HG03520 (cell line): ENCODE data around the gene KIRREL3.

Experiments used
- ATAC-seq: cut with Tn5 transposase; IDR thresholded peaks from one replicate; pipeline ENCODE4 v1.9.1; 2021; ENCODE audit warnings: mild to moderate bottlenecking, moderate library complexity; ENCODE audit not compliant: unreplicated experiment

The KIRREL3 gene

DNA sequence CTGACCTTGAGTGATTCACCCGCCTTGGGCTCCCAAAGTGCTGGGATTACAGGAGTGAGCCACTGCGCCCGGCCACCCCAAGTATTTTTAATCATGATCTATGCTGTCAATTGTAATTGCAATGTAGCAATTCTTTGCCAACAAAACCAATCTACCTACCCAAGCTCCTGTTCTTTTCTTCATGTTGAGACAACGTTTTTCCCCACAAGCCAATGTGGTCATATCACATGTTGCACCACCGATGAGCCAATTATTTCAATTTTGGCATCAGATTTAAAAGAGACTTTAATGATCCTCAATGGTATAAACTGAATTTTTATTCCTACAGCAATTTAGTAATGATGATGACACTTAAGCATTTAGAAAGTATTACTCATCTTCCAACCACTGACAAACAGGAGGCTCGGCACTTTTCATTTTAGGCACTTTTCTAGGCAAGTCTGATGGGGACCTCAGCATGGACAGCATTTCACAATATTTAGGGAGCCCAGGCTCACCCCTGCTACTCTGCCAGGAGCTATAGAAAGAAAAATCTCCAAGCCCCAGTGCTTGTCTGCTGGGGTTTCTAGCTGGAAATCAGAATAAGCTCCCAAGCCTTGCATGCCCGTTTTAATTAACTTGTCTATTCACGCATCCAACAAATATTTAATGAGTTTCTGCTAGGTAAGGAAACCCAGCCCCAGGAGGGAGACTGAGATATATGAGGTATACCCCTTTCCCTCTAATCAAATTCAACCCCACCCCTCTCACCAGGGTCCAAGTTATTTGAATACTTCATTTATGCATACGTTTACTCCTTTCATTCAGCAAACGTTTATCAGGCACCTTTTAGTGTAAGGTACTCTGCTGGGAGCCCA, 353.6 kb downstream of the KIRREL3 start:
- ATAC-seq = no peak

- ATAC-seq = no peak
Observed at GRCh38 chr11:126645186-126645585, 355.4 kb downstream of the KIRREL3 start.

DNA sequence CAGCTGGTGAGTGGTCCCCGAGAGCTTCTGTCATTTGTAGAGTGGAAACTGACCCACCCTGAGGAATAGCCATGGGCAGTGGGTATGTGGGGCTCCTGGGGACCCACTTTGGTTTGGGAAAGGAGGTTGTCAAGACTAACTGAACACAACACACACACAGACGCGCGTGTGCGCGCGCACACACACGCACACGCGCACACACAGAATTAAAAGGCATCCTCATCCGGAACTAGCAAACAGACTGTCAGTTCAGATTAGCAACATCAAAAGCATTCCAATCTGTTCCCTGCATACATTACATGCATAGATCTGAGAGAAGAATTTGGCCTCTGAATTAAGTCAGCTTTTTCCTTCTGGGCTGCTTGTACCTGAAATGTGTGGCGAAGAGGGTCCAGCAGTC, 360.4 kb downstream of the KIRREL3 start:
- no peak for ATAC-seq

GRCh38 chr11:126639692-126640091, 360.9 kb downstream of the KIRREL3 start:
- ATAC-seq = no peak

DNA sequence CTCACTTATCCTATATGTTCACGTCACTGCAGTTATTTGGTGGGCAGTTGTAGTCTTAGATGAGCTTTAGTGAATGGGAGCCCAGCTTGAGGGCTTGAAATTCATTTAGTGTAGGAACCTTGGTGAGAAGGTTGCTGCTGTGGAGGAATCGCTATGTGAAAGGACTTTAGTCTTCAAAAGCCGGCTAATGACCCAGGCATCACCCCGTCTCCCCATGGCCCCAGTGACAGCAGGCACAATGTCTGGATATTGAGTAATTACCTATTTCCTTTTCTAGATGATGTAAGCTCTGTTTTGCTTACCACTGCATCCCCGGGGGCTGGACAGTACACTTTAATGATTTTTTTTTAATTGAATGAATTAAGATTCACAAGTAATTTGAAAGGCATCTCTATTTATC, 361.9 kb downstream of the KIRREL3 start:
- no peak for ATAC-seq

DNA sequence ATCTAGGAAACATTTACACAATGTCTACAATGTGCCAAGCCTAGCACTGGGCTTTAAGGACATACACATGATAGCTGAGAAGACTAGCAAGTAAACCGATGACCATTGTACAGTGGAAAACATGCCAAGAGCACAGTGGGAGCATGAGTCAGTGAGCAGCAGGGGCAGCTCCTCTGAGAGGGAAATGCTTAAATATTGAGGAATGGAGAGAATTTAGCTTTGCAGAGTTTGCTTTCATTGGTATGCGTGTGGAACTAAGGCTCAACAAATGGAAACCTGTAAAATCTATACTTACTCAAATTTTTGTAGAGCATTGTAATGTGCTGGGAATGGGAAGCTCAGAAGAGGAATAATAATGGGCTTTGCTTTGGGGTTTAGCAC, 362.8 kb downstream of the KIRREL3 start:
- no peak for ATAC-seq

GRCh38 chr11:126636911-126637794, 363.4 kb downstream of the KIRREL3 start:
- no peak for ATAC-seq

- ATAC-seq = no peak
Observed at GRCh38 chr11:126635511-126635910, 365.1 kb downstream of the KIRREL3 start.

DNA sequence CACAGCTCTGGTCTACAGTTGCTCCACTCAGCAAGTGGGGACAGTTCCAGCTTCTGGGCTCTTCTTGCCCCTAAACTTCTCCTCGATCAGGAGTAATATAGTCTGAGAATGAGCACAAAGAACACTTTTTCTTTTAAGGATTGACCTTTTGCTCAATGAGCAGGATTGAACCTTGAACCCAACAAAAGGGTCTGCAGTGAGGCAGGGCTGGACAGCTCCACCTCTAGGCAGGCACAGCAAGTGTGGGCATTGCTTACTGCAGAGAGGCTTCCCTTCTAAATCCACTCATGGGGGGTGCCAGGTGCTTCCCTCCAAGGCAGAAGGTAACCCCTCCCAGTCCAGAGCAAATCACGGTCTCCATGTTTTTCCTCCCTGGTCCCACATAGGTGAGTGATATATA, 365.6 kb downstream of the KIRREL3 start:
- ATAC-seq = no peak

DNA sequence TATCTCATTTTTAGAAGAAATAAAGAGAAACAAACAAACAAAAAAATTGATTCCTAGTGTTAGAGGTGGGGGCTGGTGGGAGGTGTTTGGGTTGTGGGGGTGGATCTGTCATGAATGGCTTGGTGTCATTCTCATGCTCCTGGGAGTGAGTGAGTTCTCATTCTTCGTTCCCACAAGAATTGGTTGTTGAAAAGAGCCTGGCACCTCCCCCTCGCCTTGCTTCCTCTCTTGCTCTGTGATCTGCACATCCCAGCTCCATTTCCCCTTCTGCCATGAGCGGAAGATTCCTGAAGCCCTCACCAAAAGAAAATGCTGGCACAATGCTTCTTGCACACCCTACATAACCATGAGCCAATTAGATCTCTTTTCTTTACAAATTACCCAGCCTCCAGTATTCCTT, 367.2 kb downstream of the KIRREL3 start:
- ATAC-seq = no peak

- no peak for ATAC-seq
Observed at GRCh38 chr11:126630893-126631798, 369.4 kb downstream of the KIRREL3 start.

- no peak for ATAC-seq
Observed at GRCh38 chr11:126630488-126630887, 370.1 kb downstream of the KIRREL3 start.

- ATAC-seq = no peak
Observed at GRCh38 chr11:126628790-126629621, 371.6 kb downstream of the KIRREL3 start.

DNA sequence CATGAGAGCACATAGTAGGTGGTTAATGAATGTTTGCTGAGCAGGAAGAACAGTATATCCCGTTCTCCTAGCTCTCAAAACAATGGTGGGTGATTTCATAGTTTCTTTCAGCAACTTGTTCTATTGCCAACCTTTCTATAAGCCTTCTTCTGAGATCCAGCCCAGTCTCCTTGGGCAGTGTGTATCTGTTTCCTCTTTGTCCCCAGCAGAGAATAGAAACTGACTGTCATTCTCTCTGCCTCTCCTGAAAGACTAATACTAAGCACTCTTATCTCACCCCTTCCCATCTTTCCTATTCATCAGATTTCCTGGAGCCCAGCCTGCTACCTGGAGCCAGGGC, 372.1 kb downstream of the KIRREL3 start:
- ATAC-seq = no peak

GRCh38 chr11:126627421-126627820, 373.1 kb downstream of the KIRREL3 start:
- ATAC-seq = no peak

DNA sequence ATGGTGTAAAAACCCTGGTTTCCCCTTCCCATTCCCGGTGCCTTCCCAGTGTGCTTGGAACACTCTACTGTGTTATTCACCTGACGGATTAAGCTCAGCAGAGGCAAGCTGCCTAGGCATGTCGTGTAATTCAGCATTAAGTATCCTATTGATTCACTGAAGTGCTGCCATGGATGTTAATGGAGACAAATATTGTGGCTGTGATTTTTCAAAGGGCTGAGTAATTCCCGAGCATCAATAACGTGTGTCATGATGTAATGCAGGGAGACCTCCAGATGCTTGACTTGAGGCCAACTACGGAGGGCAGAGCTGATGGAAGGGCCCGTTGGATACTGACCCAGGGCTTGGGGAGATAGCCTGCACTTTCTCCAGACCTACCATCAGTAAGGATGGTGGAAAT, 376.1 kb downstream of the KIRREL3 start:
- ATAC-seq = no peak

GRCh38 chr11:126619516-126619915, 381.1 kb downstream of the KIRREL3 start:
- no peak for ATAC-seq

DNA sequence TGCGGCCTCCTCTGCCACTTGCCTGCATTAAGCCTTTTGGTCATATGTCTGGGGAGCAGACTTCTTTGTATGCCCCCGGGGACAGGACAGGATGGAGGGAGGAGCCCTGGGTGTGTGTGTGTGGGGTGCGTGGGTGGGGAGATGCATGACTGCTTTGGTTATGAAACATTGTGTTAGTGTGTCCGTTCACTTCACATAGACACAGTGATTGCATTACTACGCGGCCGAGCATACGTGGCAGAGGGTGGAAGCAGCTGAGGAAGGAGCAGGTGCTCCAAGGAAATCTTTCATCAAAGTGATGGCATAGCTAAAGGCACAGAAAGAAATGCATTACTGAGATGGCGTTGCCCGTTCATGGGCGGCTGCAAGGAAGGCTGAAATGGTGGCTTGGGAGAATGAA, 384.7 kb downstream of the KIRREL3 start:
- no peak for ATAC-seq

GRCh38 chr11:126613272-126613671, 387.3 kb downstream of the KIRREL3 start:
- ATAC-seq = no peak

DNA sequence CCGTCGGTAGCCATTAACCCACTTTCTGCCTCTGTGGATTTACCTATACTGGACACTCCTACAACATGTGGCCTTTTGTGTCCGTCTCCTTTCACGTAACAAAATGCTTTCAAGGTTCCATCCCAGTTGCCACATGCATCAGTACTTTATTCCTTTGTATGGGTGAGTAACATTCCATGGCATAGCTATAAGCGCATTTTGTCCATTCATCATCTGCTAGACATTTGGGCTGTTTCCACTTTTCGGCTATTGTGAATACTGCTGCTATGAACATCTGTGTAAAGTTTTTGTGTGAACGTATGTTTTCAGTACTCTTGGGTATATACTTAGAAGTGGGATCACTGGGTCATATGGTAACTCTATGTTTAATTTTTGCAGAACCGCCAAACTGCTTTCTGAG, 387.9 kb downstream of the KIRREL3 start:
- no peak for ATAC-seq
